Trophoblast cell (in vitro differentiated cells and primary cell): ENCODE measurements around the gene ANKRD17.

ENCODE experiments used
- DNase-seq, 2 donors: peaks; one replicate each; pipeline ENCODE4 v3.0.0-alpha.2; 2016
- H2AFZ ChIP-seq: 2 replicates; pipeline ENCODE4 v1.6.1; 2013; ENCODE audit warnings: low read length, moderate library complexity, mild to moderate bottlenecking; ENCODE audit not compliant: insufficient read depth, poor library complexity
- H2AK5ac ChIP-seq: 2 replicates; pipeline ENCODE4 v1.6.1; 2013; ENCODE audit warnings: mild to moderate bottlenecking, low read length
- H2BK120ac ChIP-seq: 2 replicates; pipeline ENCODE4 v1.6.1; 2013; ENCODE audit warnings: low read length, mild to moderate bottlenecking, moderate library complexity; ENCODE audit not compliant: insufficient read depth, poor library complexity
- H2BK12ac ChIP-seq: 2 replicates; pipeline ENCODE4 v1.6.1; 2013; ENCODE audit warnings: mild to moderate bottlenecking, low read length, moderate library complexity
- H2BK5ac ChIP-seq: 2 replicates; pipeline ENCODE4 v1.6.1; 2013; ENCODE audit warnings: low read length, low read depth, moderate library complexity, mild to moderate bottlenecking; ENCODE audit not compliant: poor library complexity
- H3K14ac ChIP-seq: 2 replicates; pipeline ENCODE4 v1.6.1; 2013; ENCODE audit warnings: mild to moderate bottlenecking, low read length
- H3K18ac ChIP-seq: 2 replicates; pipeline ENCODE4 v1.6.1; 2013; ENCODE audit warnings: mild to moderate bottlenecking, low read length
- H3K23ac ChIP-seq: 2 replicates; pipeline ENCODE4 v1.6.1; 2013; ENCODE audit warnings: low read length
- H3K27ac ChIP-seq: 2 replicates; pipeline ENCODE4 v1.5.1; 2013; ENCODE audit warnings: low read depth, mild to moderate bottlenecking, inconsistent platforms, low read length, moderate library complexity
- H3K27me3 ChIP-seq: 2 replicates; pipeline ENCODE4 v1.6.1; 2013; ENCODE audit warnings: inconsistent platforms, mild to moderate bottlenecking, low read length, moderate library complexity; ENCODE audit not compliant: insufficient read depth
- H3K36me3 ChIP-seq, 2 experiments: 1 replicate in 1 of 2; 2 replicates in 1 of 2; pipeline ENCODE4 v1.6.1; 2013; ENCODE audit warnings: low read length in 2 of 2, mild to moderate bottlenecking in 2 of 2, moderate library complexity in 1 of 2; ENCODE audit not compliant: insufficient read depth in 2 of 2, control insufficient read depth in 1 of 2
- H3K4ac ChIP-seq: 2 replicates; pipeline ENCODE4 v1.6.1; 2013; ENCODE audit warnings: low read depth, mild to moderate bottlenecking, low read length, moderate library complexity
- H3K4me1 ChIP-seq, 2 experiments: 1 replicate in 1 of 2; 2 replicates in 1 of 2; pipeline ENCODE4 v1.6.1; 2013; ENCODE audit warnings: low read length in 2 of 2, mild to moderate bottlenecking in 2 of 2, moderate library complexity in 1 of 2; ENCODE audit not compliant: insufficient read depth in 2 of 2, control insufficient read depth in 1 of 2
- H3K4me2 ChIP-seq: 2 replicates; pipeline ENCODE4 v1.6.1; 2013; ENCODE audit warnings: inconsistent platforms, mild to moderate bottlenecking, low read length, moderate library complexity
- H3K4me3 ChIP-seq: 2 replicates; pipeline ENCODE4 v1.5.1; 2013; ENCODE audit warnings: mild to moderate bottlenecking, low read depth, low read length, inconsistent platforms
- H3K79me1 ChIP-seq: one replicate; pipeline ENCODE4 v1.6.1; 2013; ENCODE audit warnings: low read length
- H3K79me2 ChIP-seq: 2 replicates; pipeline ENCODE4 v1.6.1; 2013; ENCODE audit warnings: low read length, mild to moderate bottlenecking; ENCODE audit not compliant: control insufficient read depth, insufficient read depth, poor library complexity
- H3K9ac ChIP-seq: 2 replicates; pipeline ENCODE4 v1.6.1; 2013; ENCODE audit warnings: mild to moderate bottlenecking, low read length
- H3K9me3 ChIP-seq: 2 replicates; pipeline ENCODE4 v1.6.1; 2013; ENCODE audit warnings: low read depth, mild to moderate bottlenecking, control low read depth, inconsistent platforms, low read length; ENCODE audit not compliant: insufficient read depth
- H4K12ac ChIP-seq: 2 replicates; pipeline ENCODE4 v1.6.1; 2013; ENCODE audit warnings: low read depth, mild to moderate bottlenecking, low read length, moderate library complexity
- H4K8ac ChIP-seq: 2 replicates; pipeline ENCODE4 v1.6.1; 2013; ENCODE audit warnings: low read depth, mild to moderate bottlenecking, low read length, moderate library complexity
- H4K91ac ChIP-seq: one replicate; pipeline ENCODE4 v1.6.1; 2013; ENCODE audit warnings: low read depth, mild to moderate bottlenecking, low read length, moderate library complexity
- WGBS: extraction: QIAGEN DNeasy Blood & Tissue Kit; methylation state at CpG from one replicate; pipeline ENCODE4 v1.1.7; 2013; ENCODE audit warnings: missing lambda C conversion rate; ENCODE audit not compliant: insufficient read length, insufficient coverage; ENCODE audit errors: extremely low coverage; 5-methylcytosine and 5-hydroxymethylcytosine counted together

ANKRD17 gene

DNA sequence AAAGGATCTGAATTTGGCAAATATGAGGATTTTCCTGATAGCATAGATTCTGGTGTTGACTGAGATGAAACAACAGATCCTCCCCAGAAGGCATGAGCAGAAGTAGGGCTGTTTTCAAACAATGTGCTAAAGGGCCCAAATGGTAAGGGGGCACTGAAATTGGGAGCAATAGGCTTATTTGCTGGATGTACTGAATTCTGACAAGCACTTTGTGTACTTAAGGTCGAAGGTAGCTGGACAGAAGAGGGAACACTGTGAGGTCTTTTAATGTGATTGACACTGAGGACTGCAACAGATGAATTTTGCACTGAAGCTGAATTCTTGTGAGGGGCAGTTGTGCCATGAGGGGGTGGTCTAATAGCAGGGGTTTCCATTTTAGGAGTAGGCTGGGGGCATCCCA is 167.9 kb downstream of the ANKRD17 start:
- Histone ChIP-seq H3K27ac (no peak overlapping the region), H3K4me3 (no peak overlapping the region), H3K79me2 (no peaks in the 10 kb centered on the region), H3K4ac (no peak overlapping the region), H3K18ac (no peak overlapping the region), H3K9ac (no peak overlapping the region), H4K8ac (no peak overlapping the region), H2AK5ac (no peak overlapping the region), H3K79me1 (no peaks in the 10 kb centered on the region), H3K4me1 (no peaks in the 10 kb centered on the region), H4K12ac (no peak overlapping the region), H4K91ac (no peak overlapping the region), H2AFZ (no peak overlapping the region), H3K9me3 (no peaks in the 10 kb centered on the region), H3K27me3 (no peaks in the 10 kb centered on the region), H3K14ac (no peak overlapping the region), H3K4me2 (no peak overlapping the region), H2BK120ac (no peak overlapping the region), H2BK5ac (no peak overlapping the region), H3K36me3 (peaks cover 25 to 27% of the 10 kb centered on the region in 2 experiments), H3K23ac (no peak overlapping the region), H2BK12ac (no peak overlapping the region)
- WGBS: no CpG with 5 or more reads among the region's 1 CpG
- no peak for DNase-seq

DNA sequence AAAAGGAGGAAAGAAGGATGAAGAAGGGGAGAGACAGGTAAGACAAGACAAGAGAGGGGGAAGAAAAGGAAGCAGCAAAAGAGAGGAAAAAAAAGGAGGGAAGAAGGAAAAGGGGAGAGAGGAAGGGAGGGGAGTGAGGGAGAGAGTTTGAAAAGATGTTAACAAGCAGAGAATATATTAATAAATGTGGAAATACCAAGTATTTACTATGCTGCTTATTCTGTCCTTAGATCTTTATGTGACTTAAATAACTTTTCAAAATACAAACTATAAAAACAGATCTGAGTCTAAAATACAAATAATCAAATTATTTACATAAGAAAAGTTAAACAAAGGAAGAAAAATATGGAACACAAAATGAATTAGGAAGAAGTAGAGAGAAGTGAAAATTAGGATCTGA is 170.7 kb downstream of the ANKRD17 start:
- no peak overlapping the region for H2BK120ac ChIP-seq
- no peak overlapping the region for H4K91ac ChIP-seq
- H4K12ac ChIP-seq: no peak overlapping the region
- H3K79me2 ChIP-seq: no peaks in the 10 kb centered on the region
- DNase-seq: no peak
- H3K23ac ChIP-seq: no peak overlapping the region
- no peak overlapping the region for H2BK12ac ChIP-seq
- no peak overlapping the region for H3K4ac ChIP-seq
- H3K9me3 ChIP-seq: no peaks in the 10 kb centered on the region
- no peaks in the 10 kb centered on the region for H3K27me3 ChIP-seq
- H3K27ac ChIP-seq: no peak overlapping the region
- H3K36me3 ChIP-seq: peaks cover 21 to 24% of the 10 kb centered on the region in 2 experiments
- H3K14ac ChIP-seq: no peak overlapping the region
- no peaks in the 10 kb centered on the region for H3K79me1 ChIP-seq
- no peaks in the 10 kb centered on the region for H3K4me1 ChIP-seq
- no peak overlapping the region for H4K8ac ChIP-seq
- no peak overlapping the region for H2AK5ac ChIP-seq
- H3K4me3 ChIP-seq: no peak overlapping the region
- H3K9ac ChIP-seq: no peak overlapping the region
- no peak overlapping the region for H2AFZ ChIP-seq
- no peak overlapping the region for H2BK5ac ChIP-seq
- no peak overlapping the region for H3K4me2 ChIP-seq
- no peak overlapping the region for H3K18ac ChIP-seq

DNA sequence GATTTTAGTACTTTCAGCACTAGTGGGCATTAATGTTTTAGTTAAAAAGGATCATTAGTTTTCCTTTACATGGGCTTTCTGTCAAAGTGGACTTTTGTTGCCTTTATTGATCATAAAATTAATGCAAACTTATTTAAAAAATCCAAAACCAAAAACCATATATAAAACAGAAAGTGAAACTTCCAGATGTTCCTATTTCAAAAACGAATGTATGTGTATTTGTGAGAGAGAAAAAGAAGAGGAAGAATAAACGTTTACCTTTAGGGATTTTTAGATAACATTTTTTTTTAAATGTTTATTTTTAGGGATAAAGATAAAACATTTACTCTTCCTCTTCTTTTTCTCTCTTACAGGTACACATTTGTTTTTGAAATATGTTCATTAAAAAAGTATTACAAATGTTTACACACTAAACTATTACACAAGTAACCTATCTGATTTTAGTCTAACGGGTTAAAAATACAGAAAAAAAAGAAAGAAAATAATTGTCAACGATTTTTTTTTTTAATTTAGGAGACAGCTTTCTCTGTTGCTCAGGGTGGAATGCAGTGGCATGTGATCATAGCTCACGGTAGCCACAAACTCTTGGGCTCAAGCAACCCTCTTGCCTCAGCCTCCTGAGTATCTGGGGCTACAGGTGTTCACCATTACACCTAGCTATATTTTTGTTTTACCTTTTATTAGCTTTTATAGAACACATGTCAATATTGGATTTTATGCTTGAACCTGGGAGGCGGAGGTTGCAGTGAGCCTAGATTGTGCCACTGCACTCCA is 172.3 kb downstream of the ANKRD17 start:
- no peak overlapping the region for H3K18ac ChIP-seq
- no peak overlapping the region for H2AK5ac ChIP-seq
- no CpG with 5 or more reads among the region's 6 CpGs for WGBS
- no peak overlapping the region for H4K8ac ChIP-seq
- no peak overlapping the region for H3K4me3 ChIP-seq
- H4K12ac ChIP-seq: no peak overlapping the region
- no peaks in the 10 kb centered on the region for H3K79me2 ChIP-seq
- no peak overlapping the region for H3K27ac ChIP-seq
- no peak overlapping the region for H3K4me2 ChIP-seq
- no peak overlapping the region for H4K91ac ChIP-seq
- no peak overlapping the region for H3K23ac ChIP-seq
- H3K79me1 ChIP-seq: no peaks in the 10 kb centered on the region
- no peak overlapping the region for H2BK12ac ChIP-seq
- no peak overlapping the region for H3K14ac ChIP-seq
- DNase-seq: no peak
- H3K36me3 ChIP-seq: peaks cover 17 to 19% of the 10 kb centered on the region in 2 experiments
- no peak overlapping the region for H2BK120ac ChIP-seq
- H2AFZ ChIP-seq: no peak overlapping the region
- no peak overlapping the region for H2BK5ac ChIP-seq
- no peak overlapping the region for H3K9ac ChIP-seq
- H3K4me1 ChIP-seq: no peaks in the 10 kb centered on the region
- no peak overlapping the region for H3K4ac ChIP-seq
- H3K27me3 ChIP-seq: no peaks in the 10 kb centered on the region
- H3K9me3 ChIP-seq: no peaks in the 10 kb centered on the region

DNA sequence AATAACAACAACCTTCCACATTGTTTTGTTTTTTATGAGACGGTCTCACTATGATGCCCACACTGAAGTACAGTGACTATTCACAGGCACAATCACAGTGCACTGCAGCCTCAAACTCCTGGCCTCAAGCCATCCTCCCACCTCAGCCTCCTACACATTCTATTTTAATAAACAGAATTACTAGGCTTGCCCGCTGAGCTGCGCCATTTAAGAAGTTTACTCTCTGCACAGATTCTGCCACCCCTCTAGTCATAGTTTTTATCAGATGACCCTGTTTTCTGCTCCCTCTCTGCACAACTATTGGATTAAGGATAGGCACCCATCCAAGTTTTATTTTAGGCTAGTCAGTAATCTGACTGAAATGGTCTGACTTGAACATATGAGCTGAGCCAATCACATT is 177.8 kb downstream of the ANKRD17 start:
- no peak overlapping the region for H3K14ac ChIP-seq
- no peak overlapping the region for H3K9ac ChIP-seq
- H4K8ac ChIP-seq: no peak overlapping the region
- no peaks in the 10 kb centered on the region for H3K27me3 ChIP-seq
- no peaks in the 10 kb centered on the region for H3K79me1 ChIP-seq
- H3K4me1 ChIP-seq: no peaks in the 10 kb centered on the region
- no CpG with 5 or more reads among the region's 3 CpGs for WGBS
- no peak for DNase-seq
- H3K27ac ChIP-seq: no peak overlapping the region
- H2BK120ac ChIP-seq: no peak overlapping the region
- H2BK5ac ChIP-seq: no peak overlapping the region
- no peak overlapping the region for H4K12ac ChIP-seq
- no peaks in the 10 kb centered on the region for H3K9me3 ChIP-seq
- no peak overlapping the region for H2BK12ac ChIP-seq
- peaks cover 21 to 28% of the 10 kb centered on the region in 2 experiments for H3K36me3 ChIP-seq
- H3K4me2 ChIP-seq: no peak overlapping the region
- no peak overlapping the region for H3K4me3 ChIP-seq
- no peak overlapping the region for H2AFZ ChIP-seq
- H3K79me2 ChIP-seq: no peaks in the 10 kb centered on the region
- no peak overlapping the region for H2AK5ac ChIP-seq
- no peak overlapping the region for H3K4ac ChIP-seq
- no peak overlapping the region for H3K23ac ChIP-seq
- H4K91ac ChIP-seq: no peak overlapping the region
- H3K18ac ChIP-seq: no peak overlapping the region
